H1 (cell line): ENCODE data around the gene OPCML. TPM values are rescaled to one million over a fixed set of nuclear protein-coding genes. Genes with fewer than 3 reads are reported as not detected.

Experiments used
- CTCF ChIA-PET: fragments of 300-600 bp; sonication (Branson Sonifier 250); formaldehyde crosslinking; loops from one replicate; lab custom pipeline; 2021; ENCODE audit not compliant: partially characterized antibody; lab: Charles Lee
- POLR2A ChIA-PET: fragments of 300-600 bp; sonication (Branson Sonifier 250); formaldehyde crosslinking; loops from one replicate; lab custom pipeline; 2021; ENCODE audit warnings: inconsistent platforms; ENCODE audit not compliant: partially characterized antibody; lab: Charles Lee
- DNase-seq, 2 experiments: peaks; one replicate each; pipeline versions ENCODE4 v3.0.0 to v3.0.0-alpha.2; 2010 to 2022; ENCODE audit warnings: low spot score in 2 of 2, low read depth in 1 of 2, mixed read lengths in 1 of 2
- FAIRE-seq: peaks from 2 replicates; lab custom pipeline; 2011; peaks lifted over from hg19 to GRCh38; lab: Jason Lieb, UNC
- H2AFZ ChIP-seq: 2 replicates; pipeline ENCODE4 v1.8.1; 2012; ENCODE audit warnings: low read length, inconsistent platforms
- H2AK5ac ChIP-seq: 2 replicates; pipeline ENCODE4 v1.6.1; 2013; ENCODE audit warnings: low read depth, low read length
- H2BK120ac ChIP-seq: replicated peaks from 2 replicates; pipeline ENCODE3; 2013; ENCODE audit warnings: low read depth, low read length, inconsistent platforms
- H2BK12ac ChIP-seq: 2 replicates; pipeline ENCODE4 v1.6.1; 2013; ENCODE audit warnings: low read depth, low read length
- H2BK15ac ChIP-seq: 2 replicates; pipeline ENCODE4 v1.6.1; 2013; ENCODE audit warnings: low read length
- H2BK20ac ChIP-seq: 2 replicates; pipeline ENCODE4 v1.6.1; 2013; ENCODE audit warnings: low read length
- H2BK5ac ChIP-seq: 2 replicates; pipeline ENCODE4 v1.6.1; 2013; ENCODE audit warnings: low read depth, low read length
- H3K14ac ChIP-seq: 2 replicates; pipeline ENCODE4 v1.6.1; 2013; ENCODE audit warnings: inconsistent platforms; ENCODE audit not compliant: insufficient read length
- H3K18ac ChIP-seq: 2 replicates; pipeline ENCODE4 v1.6.1; 2013; ENCODE audit warnings: low read length; ENCODE audit errors: extremely low read depth
- H3K23ac ChIP-seq: 2 replicates; pipeline ENCODE4 v1.6.1; 2013; ENCODE audit warnings: inconsistent platforms; ENCODE audit not compliant: insufficient read length
- H3K23me2 ChIP-seq: 2 replicates; pipeline ENCODE4 v1.6.1; 2013; ENCODE audit warnings: low read depth, low read length
- H3K27ac ChIP-seq: 2 replicates; pipeline ENCODE4 v1.6.1; 2011; ENCODE audit warnings: low read depth, low read length, inconsistent platforms
- H3K27me3 ChIP-seq, 4 experiments: replicated peaks in 1 of 4; 1 replicate in 1 of 4; 2 replicates in 3 of 4; pipeline versions ENCODE4 v1.6.1 to v1.8.1; 2011 to 2013; ENCODE audit warnings: low read length in 3 of 4, mild to moderate bottlenecking in 3 of 4, inconsistent platforms in 2 of 4, mixed read lengths in 2 of 4, moderate library complexity in 1 of 4; ENCODE audit not compliant: control insufficient read depth in 3 of 4, insufficient read depth in 3 of 4; ENCODE audit errors: extremely low read depth in 1 of 4
- H3K36me3 ChIP-seq, 4 experiments: 2 replicates each; pipeline versions ENCODE4 v1.6.1 to v1.8.1; 2011 to 2013; ENCODE audit warnings: mild to moderate bottlenecking in 4 of 4, low read length in 3 of 4, moderate library complexity in 2 of 4, control low read depth in 1 of 4, inconsistent platforms in 1 of 4; ENCODE audit not compliant: insufficient read depth in 4 of 4, control insufficient read depth in 2 of 4
- H3K4ac ChIP-seq: replicated peaks from 2 replicates; pipeline ENCODE3; 2013; ENCODE audit warnings: low read length, low read depth, mixed read lengths, inconsistent platforms; ENCODE audit not compliant: insufficient read length
- H3K4me1 ChIP-seq, 4 experiments: replicated peaks in 1 of 4; 1 replicate in 1 of 4; 2 replicates in 3 of 4; pipeline versions ENCODE4 v1.6.1 to v1.8.1; 2011 to 2013; ENCODE audit warnings: low read length in 3 of 4, inconsistent platforms in 2 of 4, mixed read lengths in 1 of 4; ENCODE audit not compliant: insufficient read depth in 4 of 4, control insufficient read depth in 3 of 4
- H3K4me2 ChIP-seq, 2 experiments: 2 replicates each; pipeline versions ENCODE4 v1.6.1 to v1.8.1; 2011 to 2013; ENCODE audit warnings: low read depth in 2 of 2, low read length in 2 of 2, control low read depth in 1 of 2, inconsistent platforms in 1 of 2, mild to moderate bottlenecking in 1 of 2; ENCODE audit not compliant: insufficient read depth in 1 of 2
- H3K4me3 ChIP-seq, 4 experiments: fragments of 200-600, 300-600 bp in 1 of 4; sonication (generic), shearing (Covaris generic), sonication (Bioruptor Twin) in 1 of 4; 2 replicates each; pipeline versions ENCODE4 v1.5.1 to v1.8.1; 2011 to 2016; ENCODE audit warnings: low read length in 4 of 4, low read depth in 3 of 4, control low read depth in 2 of 4, inconsistent platforms in 2 of 4, mild to moderate bottlenecking in 2 of 4, mixed read lengths in 1 of 4, moderate library complexity in 1 of 4; ENCODE audit not compliant: insufficient read depth in 2 of 4; ENCODE audit errors: extremely low read depth in 1 of 4
- H3K56ac ChIP-seq: replicated peaks from 2 replicates; pipeline ENCODE3; 2013; ENCODE audit warnings: low read depth, mild to moderate bottlenecking, mixed read lengths, low read length, inconsistent platforms; ENCODE audit not compliant: insufficient read length
- H3K79me1 ChIP-seq: 2 replicates; pipeline ENCODE4 v1.6.1; 2013; ENCODE audit warnings: low read depth, low read length, control low read depth
- H3K79me2 ChIP-seq, 2 experiments: 2 replicates each; pipeline versions ENCODE4 v1.6.1 to v1.8.1; 2012 to 2013; ENCODE audit warnings: low read length in 2 of 2, mild to moderate bottlenecking in 2 of 2, inconsistent platforms in 1 of 2; ENCODE audit not compliant: insufficient read depth in 2 of 2, control insufficient read depth in 1 of 2
- H3K9ac ChIP-seq, 4 experiments: replicated peaks in 1 of 4; 1 replicate in 1 of 4; 2 replicates in 3 of 4; pipeline versions ENCODE4 v1.6.1 to v1.8.1; 2011 to 2013; ENCODE audit warnings: low read depth in 3 of 4, low read length in 3 of 4, control low read depth in 2 of 4, mild to moderate bottlenecking in 2 of 4, moderate library complexity in 2 of 4, inconsistent platforms in 1 of 4; ENCODE audit errors: extremely low read depth in 1 of 4
- H3K9me3 ChIP-seq, 2 experiments: 2 replicates each; pipeline versions ENCODE4 v1.6.1 to v1.8.1; 2012 to 2013; ENCODE audit warnings: mild to moderate bottlenecking in 2 of 2, moderate library complexity in 2 of 2, control low read depth in 1 of 2, inconsistent platforms in 1 of 2, low read depth in 1 of 2, low read length in 1 of 2, mixed read lengths in 1 of 2; ENCODE audit not compliant: insufficient read depth in 2 of 2
- H4K20me1 ChIP-seq, 2 experiments: replicated peaks in 1 of 2; 2 replicates each; pipeline versions ENCODE3 to v1.8.1; 2011 to 2013; ENCODE audit warnings: inconsistent platforms in 2 of 2, low read length in 2 of 2, mild to moderate bottlenecking in 1 of 2; ENCODE audit not compliant: insufficient read depth in 2 of 2, control insufficient read depth in 1 of 2
- H4K5ac ChIP-seq: 2 replicates; pipeline ENCODE4 v1.6.1; 2013; ENCODE audit warnings: low read length, low read depth, mixed read lengths, inconsistent platforms; ENCODE audit not compliant: insufficient read length
- H4K8ac ChIP-seq: 2 replicates; pipeline ENCODE4 v1.8.0; 2013; ENCODE audit warnings: mild to moderate bottlenecking, moderate library complexity, low read length, inconsistent platforms; ENCODE audit not compliant: insufficient read depth; ENCODE audit errors: extremely low read depth
- H4K91ac ChIP-seq: replicated peaks from 2 replicates; pipeline ENCODE3; 2013; ENCODE audit warnings: low read length, mixed read lengths, inconsistent platforms; ENCODE audit not compliant: insufficient read length
- CBX5 ChIP-seq: fragments of 300-800, 300-1000 bp; sonication (generic); IDR thresholded peaks from 2 replicates; pipeline ENCODE4 v1.7.1; 2016; ENCODE audit warnings: antibody characterized with exemption, low read length, low read depth
- HDAC2 ChIP-seq, 2 experiments: fragments of 300-600 bp in 1 of 2; sonication (generic) in 1 of 2; IDR thresholded peaks; 2 replicates each; pipeline ENCODE4 v1.6.1; 2011 to 2012; ENCODE audit warnings: low read depth in 2 of 2, low read length in 2 of 2, mild to moderate bottlenecking in 2 of 2, moderate library complexity in 2 of 2, borderline replicate concordance in 1 of 2, inconsistent platforms in 1 of 2
- JUN ChIP-seq: IDR thresholded peaks from 2 replicates; pipeline ENCODE4 v1.6.1; 2011; ENCODE audit warnings: low read depth, mild to moderate bottlenecking, improper control_type of control experiment, low read length
- KDM1A ChIP-seq: fragments of 200-600, 300-600 bp; sonication (generic); IDR thresholded peaks from 2 replicates; pipeline ENCODE4 v1.7.1; 2016; ENCODE audit warnings: mild to moderate bottlenecking, low read length, borderline replicate concordance
- SUZ12 ChIP-seq: fragments of 200-600 bp; sonication (generic); IDR thresholded peaks from 2 replicates; pipeline ENCODE4 v1.6.1; 2012; ENCODE audit warnings: mild to moderate bottlenecking, inconsistent platforms, low read length, moderate library complexity, mixed read lengths
- WGBS, 2 experiments: shearing (Covaris generic) in 1 of 2; methylation state at CpG; one replicate each; pipeline versions ENCODE4 v1.1.6 to v1.1.7; 2013 to 2015; ENCODE audit warnings: low lambda C conversion rate in 2 of 2, mixed read lengths in 2 of 2, inconsistent platforms in 1 of 2, low coverage in 1 of 2, missing lambda C conversion rate in 1 of 2; ENCODE audit not compliant: insufficient replicate concordance in 2 of 2, insufficient coverage in 1 of 2, insufficient read length in 1 of 2; ENCODE audit errors: extremely low coverage in 1 of 2, missing lambda C conversion rate in 1 of 2; 5-methylcytosine and 5-hydroxymethylcytosine counted together
- polyA plus RNA-seq, 7 experiments: library from polyadenylated mRNA; depleted of rRNA in 3 of 7; stranded (reverse) in 5 of 7; unstranded in 2 of 7; fragments of >200 nt in 5 of 7; fragments of 200-250 nt in 2 of 7; gene quantifications; 1 replicate in 5 of 7; 2 replicates in 1 of 7; 4 replicates in 1 of 7; pipeline versions ENCODE4 v1.2.1 to v1.2.3, GENCODE V29; 2011 to 2013; ENCODE audit warnings: missing spikeins in 2 of 7, mixed read lengths in 2 of 7
- total RNA-seq: library from RNA; stranded (reverse); fragmentation: NEBNext Ultra II Directional; extraction: Animal tissue kit (Norgen Biotek cat#: 25700); gene quantifications from 2 replicates; pipeline ENCODE4 v1.2.1, GENCODE V29; 2021

OPCML gene
- total and polyA plus RNA-seq, 2 of the 8 experiments (the other 6 are each of a cell fraction or from before 2014, with no cell fraction given), result 2.3 to 3.1 TPM

DNA sequence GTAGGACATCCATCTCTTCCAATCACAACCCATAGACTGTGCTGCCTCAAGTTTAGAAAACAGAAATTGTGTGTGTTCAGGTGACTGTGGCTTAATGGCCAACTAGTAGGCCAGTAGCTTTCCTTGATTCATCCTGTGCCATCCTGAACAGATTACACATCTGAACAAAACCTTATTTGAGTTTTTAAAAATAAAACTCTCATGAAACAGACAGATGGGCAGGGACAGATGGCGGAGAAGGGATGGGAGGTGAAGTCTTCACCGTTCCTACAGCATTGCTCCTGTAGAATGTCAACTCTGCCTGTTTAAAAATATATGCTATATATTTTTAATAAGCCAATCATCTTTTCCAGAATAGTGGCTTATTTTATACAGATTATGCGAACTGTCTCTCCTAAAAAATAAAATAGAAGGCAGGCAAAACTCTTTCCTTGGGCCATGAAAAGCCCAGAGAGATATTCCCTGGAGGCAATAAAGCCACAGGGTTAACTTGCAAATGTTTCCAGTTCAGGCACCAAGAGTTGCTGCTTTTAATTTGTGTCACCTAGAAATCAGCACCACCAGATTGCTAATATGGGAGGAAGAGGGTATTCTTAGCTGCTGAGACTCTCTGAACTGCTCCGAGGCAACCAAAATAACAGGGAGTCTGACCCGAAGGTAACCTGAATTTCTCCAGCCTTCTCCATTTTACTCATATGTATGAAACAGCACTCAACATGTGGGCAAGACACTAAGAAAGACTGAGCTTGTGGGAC, 861.2 kb downstream of the OPCML start:
- Histone ChIP-seq H3K23ac (no peak overlapping the region), H3K9ac (no peak overlapping the region), H2BK5ac (no peak overlapping the region), H3K27ac (no peak overlapping the region), H3K4ac (no peak overlapping the region), H2AK5ac (no peak overlapping the region), H3K36me3 (no peaks in the 10 kb centered on the region), H2BK15ac (no peak overlapping the region), H3K79me1 (no peaks in the 10 kb centered on the region), H4K20me1 (no peaks in the 10 kb centered on the region), H2AFZ (no peak overlapping the region), H2BK20ac (no peak overlapping the region), H4K8ac (no peak overlapping the region), H3K4me3 (no peak overlapping the region), H3K79me2 (no peaks in the 10 kb centered on the region), H3K56ac (no peak overlapping the region), H3K23me2 (no peaks in the 10 kb centered on the region), H3K18ac (no peak overlapping the region), H4K91ac (no peak overlapping the region), H3K9me3 (no peaks in the 10 kb centered on the region), H3K27me3 (no peaks in the 10 kb centered on the region), H2BK120ac (no peak overlapping the region), H3K14ac (no peak overlapping the region), H2BK12ac (no peak overlapping the region), H3K4me1 (no peaks in the 10 kb centered on the region), H3K4me2 (no peak overlapping the region), H4K5ac (no peak overlapping the region)
- DNase-seq (no peak), FAIRE-seq (no peak)
- POLR2A ChIA-PET, result no interaction called here
- CTCF ChIA-PET, result no interaction called here
- WGBS, 2 experiments, result 82% methylated on average over 5 of the region's 5 CpGs; no CpG with 5 or more reads in 1 of the 2 experiments
- no peak for TF ChIP-seq HDAC2 (IDR thresholded peaks at IDR 0.05; ENCODE audit: borderline replicate concordance in 1 of 2, low read depth in 2 of 2, low read length in 2 of 2)
- TF ChIP-seq KDM1A, result no peak
- TF ChIP-seq JUN, result no peak
- no peak for TF ChIP-seq SUZ12
- TF ChIP-seq CBX5, result no peak
